ENCODE data around the gene STX2.
"Not testable (repeated sequence)": the region's sequence is repeated elsewhere in the genome, so short reads cannot be mapped to it uniquely, and the experiment has no call there.

STX2 gene

GRCh38 chr12:130788515-130788914 is 50.5 kb downstream of the STX2 start:
- no peaks in the 10 kb centered on the region for H3K27me3 Mint-ChIP-seq
- DNase-seq (ENCODE audit: low spot score in 2 of 2): no peak
- no peaks in the 10 kb centered on the region for H3K4me1 Mint-ChIP-seq
- peaks cover 36% of the 10 kb centered on the region for H3K36me3 Mint-ChIP-seq
- H3K9me3 Mint-ChIP-seq: peaks cover 2% of the 10 kb centered on the region
- no peak overlapping the region for H3K27ac Mint-ChIP-seq
- no peak overlapping the region for H3K4me3 Mint-ChIP-seq
- no peak for ATAC-seq (ENCODE audit: low read depth)

- Mint-ChIP-seq H3K36me3 (peaks cover 37% of the 10 kb centered on the region), H3K9me3 (peaks cover 2% of the 10 kb centered on the region), H3K4me1 (no peaks in the 10 kb centered on the region), H3K27ac (no peak overlapping the region), H3K4me3 (no peak overlapping the region), H3K27me3 (no peaks in the 10 kb centered on the region)
- ATAC-seq (ENCODE audit: low read depth): no peak
- no peak for DNase-seq (ENCODE audit: low spot score in 2 of 2)
Measured at GRCh38 chr12:130787445-130788410, 51.3 kb downstream of the STX2 start.

- DNase-seq (ENCODE audit: low spot score in 2 of 2) (no peak), ATAC-seq (ENCODE audit: low read depth) (no peak)
- peaks cover 2% of the 10 kb centered on the region for H3K9me3 Mint-ChIP-seq
- peaks cover 41% of the 10 kb centered on the region for H3K36me3 Mint-ChIP-seq
- H3K27me3 Mint-ChIP-seq: no peaks in the 10 kb centered on the region
- no peaks in the 10 kb centered on the region for H3K4me1 Mint-ChIP-seq
- no peak overlapping the region for H3K27ac Mint-ChIP-seq
- no peak overlapping the region for H3K4me3 Mint-ChIP-seq
Measured at GRCh38 chr12:130787041-130787440, 52.0 kb downstream of the STX2 start.

GRCh38 chr12:130783110-130783715 is 55.8 kb downstream of the STX2 start:
- Mint-ChIP-seq H3K27me3 (peaks cover 9% of the 10 kb centered on the region), H3K27ac (no peak overlapping the region)

GRCh38 chr12:130782245-130782644 is 56.8 kb downstream of the STX2 start:
- DNase-seq (ENCODE audit: low spot score in 2 of 2); ATAC-seq (ENCODE audit: low read depth); H3K9me3 Mint-ChIP-seq; H3K4me1 Mint-ChIP-seq; H3K4me3 Mint-ChIP-seq; H3K27ac Mint-ChIP-seq: not testable (repeated sequence)
- Mint-ChIP-seq H3K27me3 (peaks cover 16% of the 10 kb centered on the region), H3K36me3 (peaks cover 47% of the 10 kb centered on the region)

More at GRCh38 chr12:130783110-130783715, 55.8 kb downstream of the STX2 start:
- ATAC-seq (ENCODE audit: low read depth): no peak
- no peak for DNase-seq (ENCODE audit: low spot score in 2 of 2)
- Mint-ChIP-seq H3K9me3 (peaks cover 4% of the 10 kb centered on the region), H3K4me3 (no peak overlapping the region), H3K4me1 (no peaks in the 10 kb centered on the region), H3K36me3 (peaks cover 46% of the 10 kb centered on the region)

GRCh38 chr12:130780880-130781575 is 58.0 kb downstream of the STX2 start:
- H3K27ac Mint-ChIP-seq: no peak overlapping the region
- peaks cover 8% of the 10 kb centered on the region for H3K9me3 Mint-ChIP-seq
- H3K27me3 Mint-ChIP-seq: peaks cover 16% of the 10 kb centered on the region
- no peak for DNase-seq (ENCODE audit: low spot score in 2 of 2)
- ATAC-seq (ENCODE audit: low read depth): no peak
- H3K4me3 Mint-ChIP-seq: no peak overlapping the region
- peaks cover 43% of the 10 kb centered on the region for H3K36me3 Mint-ChIP-seq
- peaks cover 2% of the 10 kb centered on the region for H3K4me1 Mint-ChIP-seq

- Mint-ChIP-seq H3K9me3 (peaks cover 8% of the 10 kb centered on the region), H3K27ac (no peak overlapping the region), H3K36me3 (peaks cover 43% of the 10 kb centered on the region), H3K4me3 (no peak overlapping the region), H3K4me1 (peaks cover 2% of the 10 kb centered on the region), H3K27me3 (peaks cover 18% of the 10 kb centered on the region)
- no peak for ATAC-seq (ENCODE audit: low read depth)
- DNase-seq (ENCODE audit: low spot score in 2 of 2): no peak
Measured at GRCh38 chr12:130780325-130780724, 58.7 kb downstream of the STX2 start.

- ATAC-seq (ENCODE audit: low read depth) (no peak), DNase-seq (ENCODE audit: low spot score in 2 of 2) (no peak)
- Mint-ChIP-seq H3K9me3 (peaks cover 6% of the 10 kb centered on the region), H3K36me3 (peaks cover 30% of the 10 kb centered on the region), H3K4me1 (peaks cover 2% of the 10 kb centered on the region), H3K27ac (no peak overlapping the region), H3K27me3 (peaks cover 18% of the 10 kb centered on the region), H3K4me3 (no peak overlapping the region)
Measured at GRCh38 chr12:130778776-130779175, 60.3 kb downstream of the STX2 start.

- ATAC-seq (ENCODE audit: low read depth): no peak
- Mint-ChIP-seq H3K36me3 (peaks cover 17% of the 10 kb centered on the region), H3K9me3 (peaks cover 6% of the 10 kb centered on the region), H3K4me3 (peak overlapping the region; percentile 57), H3K4me1 (peaks cover 2% of the 10 kb centered on the region), H3K27ac (no peak overlapping the region), H3K27me3 (peaks cover 20% of the 10 kb centered on the region)
- no peak for DNase-seq (ENCODE audit: low spot score in 2 of 2)
Measured at GRCh38 chr12:130776857-130777339, 62.2 kb downstream of the STX2 start.

- Mint-ChIP-seq H3K9me3 (peaks cover 6% of the 10 kb centered on the region), H3K27me3 (peaks cover 24% of the 10 kb centered on the region), H3K4me1 (peaks cover 2% of the 10 kb centered on the region), H3K36me3 (peaks cover 18% of the 10 kb centered on the region), H3K27ac (no peak overlapping the region), H3K4me3 (peak overlapping the region; percentile 57)
- no peak for DNase-seq (ENCODE audit: low spot score in 2 of 2)
- no peak for ATAC-seq (ENCODE audit: low read depth)
Measured at GRCh38 chr12:130775953-130776856, 62.8 kb downstream of the STX2 start.

GRCh38 chr12:130770413-130771028 is 68.5 kb downstream of the STX2 start:
- ATAC-seq (ENCODE audit: low read depth): no peak
- DNase-seq (ENCODE audit: low spot score in 2 of 2): no peak
- H3K9me3 Mint-ChIP-seq: no peaks in the 10 kb centered on the region
- no peaks in the 10 kb centered on the region for H3K4me1 Mint-ChIP-seq
- peaks cover 14% of the 10 kb centered on the region for H3K27me3 Mint-ChIP-seq
- H3K4me3 Mint-ChIP-seq: no peak overlapping the region
- no peak overlapping the region for H3K27ac Mint-ChIP-seq
- H3K36me3 Mint-ChIP-seq: peaks cover 1% of the 10 kb centered on the region

GRCh38 chr12:130768120-130768519 is 70.9 kb downstream of the STX2 start:
- Mint-ChIP-seq H3K4me1 (no peaks in the 10 kb centered on the region), H3K4me3 (no peak overlapping the region), H3K27me3 (peaks cover 11% of the 10 kb centered on the region), H3K27ac (no peak overlapping the region), H3K36me3 (peaks cover 1% of the 10 kb centered on the region), H3K9me3 (no peaks in the 10 kb centered on the region)
- DNase-seq (ENCODE audit: low spot score in 2 of 2) (no peak), ATAC-seq (ENCODE audit: low read depth) (no peak)

- H3K9me3 Mint-ChIP-seq: no peaks in the 10 kb centered on the region
- H3K27me3 Mint-ChIP-seq: peaks cover 10% of the 10 kb centered on the region
- DNase-seq (ENCODE audit: low spot score in 2 of 2): no peak
- peaks cover under 1% of the 10 kb centered on the region for H3K36me3 Mint-ChIP-seq
- no peak overlapping the region for H3K4me3 Mint-ChIP-seq
- no peak for ATAC-seq (ENCODE audit: low read depth)
- H3K4me1 Mint-ChIP-seq: no peaks in the 10 kb centered on the region
- no peak overlapping the region for H3K27ac Mint-ChIP-seq
Measured at GRCh38 chr12:130766470-130766869, 72.6 kb downstream of the STX2 start.
